GM19240 (cell line): ENCODE measurements around the gene PTPRQ.

ENCODE experiments used
- DNase-seq: peaks from one replicate; pipeline ENCODE4 v3.0.0; 2011; ENCODE audit warnings: low spot score; ENCODE audit not compliant: insufficient read length

Gene PTPRQ

DNA sequence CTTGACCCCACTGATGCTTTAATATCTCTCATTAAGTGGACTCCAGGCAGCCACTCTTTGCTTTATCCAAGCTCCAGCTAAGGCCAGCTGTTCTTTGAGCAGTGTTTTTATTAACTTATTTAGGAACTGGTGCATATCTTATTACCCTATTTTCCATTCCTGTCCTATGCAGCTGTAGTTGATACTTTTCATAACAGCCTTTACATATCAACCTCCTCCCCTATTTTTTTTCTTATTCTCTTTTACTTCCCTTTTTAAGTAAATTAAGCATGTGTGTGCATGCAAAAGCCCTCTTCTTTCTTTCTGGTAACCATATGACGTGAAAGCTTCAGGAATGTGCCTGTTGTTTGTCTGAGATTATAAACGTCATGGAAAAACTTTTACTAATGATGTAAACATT lies 121.2 kb downstream of the PTPRQ start:
- DNase-seq, result no peak

DNA sequence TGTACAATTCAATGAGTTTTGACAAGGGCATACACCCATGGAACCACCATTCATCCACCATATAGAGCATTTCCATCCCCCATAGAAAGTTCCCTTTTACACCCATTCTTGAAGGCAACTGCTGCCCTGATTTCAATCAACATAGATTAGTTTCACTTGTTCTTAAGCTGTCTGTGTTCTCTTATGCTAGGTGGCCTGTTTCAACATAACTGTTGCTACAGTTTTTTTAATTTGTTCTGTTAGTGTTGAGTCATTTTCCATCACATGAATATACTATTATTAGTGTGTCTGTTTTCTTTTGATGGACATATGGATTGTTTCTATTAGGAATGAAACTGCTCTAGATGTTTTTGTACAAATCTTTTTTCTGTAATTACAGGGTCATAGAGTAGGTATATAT lies 123.4 kb downstream of the PTPRQ start:
- DNase-seq, result no peak

DNA sequence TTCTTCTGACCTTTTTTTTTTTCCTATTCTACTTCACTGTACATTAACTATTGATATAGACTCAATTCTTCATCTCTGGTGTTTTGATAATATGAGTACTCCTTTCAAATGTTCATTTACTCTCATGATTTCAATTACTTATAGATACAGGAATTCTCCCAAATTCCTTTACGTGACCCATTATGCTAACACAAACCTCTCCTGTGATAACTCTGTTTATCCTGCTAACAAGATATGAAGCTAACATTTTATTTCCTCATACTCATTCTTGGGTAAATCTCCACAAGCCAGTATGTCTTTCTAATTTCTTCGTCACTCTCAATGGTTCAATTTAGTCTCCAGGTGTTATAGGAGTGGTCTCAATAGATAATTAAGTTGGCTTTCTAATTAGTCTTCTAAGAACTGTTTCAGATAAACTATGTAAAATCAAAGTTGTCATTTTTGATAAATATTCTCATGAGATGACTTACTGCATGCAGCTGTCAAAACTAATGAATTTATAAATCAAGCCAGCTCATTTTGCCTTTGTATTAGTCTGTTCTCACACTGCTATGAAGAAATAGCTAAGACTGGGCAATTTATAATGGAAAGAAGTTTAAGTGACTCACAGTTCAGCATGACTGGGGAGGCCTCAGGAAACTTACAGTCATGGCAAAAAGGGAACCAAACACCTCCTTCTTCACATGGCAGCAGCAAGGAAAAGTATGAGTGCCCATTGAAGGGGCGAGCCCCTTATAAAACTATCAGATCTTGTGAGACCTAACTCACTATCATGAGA lies 132.8 kb downstream of the PTPRQ start:
- DNase-seq, result no peak

DNA sequence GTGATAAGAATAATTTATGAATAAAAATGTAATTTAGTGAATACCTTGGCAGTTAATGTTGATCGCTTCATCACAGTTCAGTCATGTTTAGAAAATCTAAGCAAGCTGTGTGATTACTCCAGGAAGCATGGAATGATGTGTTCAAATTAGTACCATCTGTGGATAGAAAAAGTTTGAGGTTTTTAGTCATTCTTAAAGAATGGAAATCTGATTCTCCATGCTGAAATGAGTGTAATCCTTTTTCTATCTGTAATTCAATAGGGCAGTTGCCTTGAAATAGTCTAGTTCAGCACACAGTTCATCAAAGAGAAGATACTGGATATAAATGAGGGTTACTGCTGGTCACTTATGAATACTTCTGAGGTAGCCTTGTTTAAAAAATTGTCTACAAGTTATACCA lies 136.2 kb downstream of the PTPRQ start:
- no peak for DNase-seq

DNA sequence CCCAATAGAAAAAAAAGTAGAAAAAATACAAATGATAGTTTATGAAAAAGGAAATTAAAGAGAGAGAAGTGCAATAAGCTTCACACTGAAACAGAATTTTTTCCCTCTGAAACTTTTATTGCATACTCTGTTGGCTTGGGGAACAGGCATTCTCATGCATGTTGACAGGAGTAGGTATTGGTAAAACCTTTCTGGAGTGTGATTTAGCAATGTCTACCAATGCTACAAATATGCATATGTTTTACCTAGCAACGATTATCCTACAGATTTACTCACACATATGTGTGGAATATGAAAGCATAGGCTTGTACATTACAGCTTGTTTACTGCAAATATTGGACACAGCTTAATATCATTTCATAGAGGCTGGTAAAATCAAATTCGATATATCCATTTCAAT lies 137.7 kb downstream of the PTPRQ start:
- DNase-seq, result no peak

DNA sequence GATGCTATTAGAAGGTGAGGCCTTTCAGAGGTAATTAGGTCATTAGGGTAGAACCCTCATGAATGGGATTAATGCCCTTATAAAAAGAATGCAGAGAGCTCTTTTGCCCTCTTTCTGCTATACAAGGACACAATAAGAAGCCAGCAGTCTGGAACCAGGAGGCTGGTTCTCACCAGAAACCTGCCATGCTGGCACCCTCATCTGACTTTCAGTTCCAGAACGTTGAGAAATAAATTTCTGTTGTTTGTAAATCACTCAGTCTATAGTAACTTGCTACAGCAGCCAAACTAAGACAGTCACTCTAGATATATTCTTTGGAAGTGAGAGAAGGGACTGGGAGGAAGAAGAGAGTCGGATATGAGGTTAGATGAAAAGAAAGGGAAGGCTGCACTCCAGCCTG lies 138.4 kb downstream of the PTPRQ start:
- no peak for DNase-seq

DNA sequence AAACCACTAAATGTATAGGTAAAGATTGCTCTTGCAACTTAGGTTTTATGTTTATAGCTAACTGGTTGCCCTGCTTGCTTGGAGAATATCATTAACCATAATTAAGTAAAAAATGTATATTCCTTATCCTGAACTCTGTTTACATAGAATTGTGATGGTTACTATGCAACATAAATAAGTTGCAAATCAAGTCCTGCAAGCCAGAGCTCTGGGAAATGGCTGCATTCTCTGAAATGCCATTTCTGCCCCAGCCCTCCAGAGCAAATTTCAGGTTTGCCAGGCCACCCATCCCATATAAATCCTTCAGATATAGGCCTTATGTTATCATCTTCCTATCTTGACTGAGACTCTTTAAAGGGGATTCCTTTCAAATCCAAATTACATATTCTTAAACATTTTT lies 145.0 kb downstream of the PTPRQ start:
- no peak for DNase-seq

DNA sequence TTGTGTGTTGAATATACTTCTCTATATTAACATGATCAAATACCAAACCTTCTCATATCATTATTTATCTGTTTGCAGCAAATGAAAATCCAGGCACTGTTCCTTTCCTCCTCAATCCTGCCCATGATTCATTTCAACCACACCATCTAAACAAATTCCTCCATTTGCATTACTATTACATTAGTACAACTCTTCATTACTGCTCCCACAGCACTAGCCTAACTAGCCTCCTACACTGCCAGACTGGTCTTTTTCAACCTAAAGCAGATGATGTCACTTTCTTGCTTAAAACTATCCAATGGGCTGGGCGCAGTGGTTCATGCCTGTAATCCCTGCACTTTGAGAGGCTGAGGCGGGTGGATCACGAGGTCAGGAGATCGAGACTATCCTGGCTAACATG lies 146.1 kb downstream of the PTPRQ start:
- no peak for DNase-seq

DNA sequence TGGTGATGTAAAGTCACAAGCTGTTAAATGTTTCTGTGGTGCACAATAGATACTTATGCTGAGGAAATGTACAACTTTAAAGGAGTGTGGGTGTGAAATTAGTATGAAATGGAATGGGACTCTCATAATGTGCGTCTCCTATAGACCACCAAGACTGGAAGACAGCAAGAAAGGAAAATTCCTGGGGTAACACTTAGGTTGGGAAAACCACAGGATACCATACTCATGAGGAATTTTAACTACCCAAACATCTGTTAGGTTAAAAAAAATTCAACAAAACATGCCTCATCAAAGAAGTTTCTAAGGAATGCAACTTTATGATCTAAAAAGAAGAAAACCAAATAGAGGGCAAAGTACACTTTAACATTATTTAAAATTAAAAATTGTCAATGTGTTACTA lies 149.7 kb downstream of the PTPRQ start:
- no peak for DNase-seq

DNA sequence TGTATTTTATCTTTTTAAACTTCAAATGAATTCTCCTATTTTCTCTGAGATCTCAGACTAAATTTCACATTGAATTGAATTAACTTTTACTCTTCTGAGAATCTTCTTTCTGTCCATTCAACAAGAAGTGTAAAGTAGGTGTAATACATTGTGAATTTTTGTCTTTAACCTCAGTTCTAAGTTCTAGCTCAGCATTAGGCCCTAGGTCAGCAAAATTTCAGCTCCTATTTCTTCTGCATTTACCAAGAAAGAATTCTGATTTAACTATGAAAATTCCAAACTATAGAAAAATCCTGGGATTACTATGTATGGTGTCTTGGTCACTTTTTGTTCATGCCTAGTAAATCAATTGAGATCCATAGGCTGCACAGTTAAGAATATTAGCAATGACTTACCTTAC lies 152.5 kb downstream of the PTPRQ start:
- DNase-seq, result no peak

DNA sequence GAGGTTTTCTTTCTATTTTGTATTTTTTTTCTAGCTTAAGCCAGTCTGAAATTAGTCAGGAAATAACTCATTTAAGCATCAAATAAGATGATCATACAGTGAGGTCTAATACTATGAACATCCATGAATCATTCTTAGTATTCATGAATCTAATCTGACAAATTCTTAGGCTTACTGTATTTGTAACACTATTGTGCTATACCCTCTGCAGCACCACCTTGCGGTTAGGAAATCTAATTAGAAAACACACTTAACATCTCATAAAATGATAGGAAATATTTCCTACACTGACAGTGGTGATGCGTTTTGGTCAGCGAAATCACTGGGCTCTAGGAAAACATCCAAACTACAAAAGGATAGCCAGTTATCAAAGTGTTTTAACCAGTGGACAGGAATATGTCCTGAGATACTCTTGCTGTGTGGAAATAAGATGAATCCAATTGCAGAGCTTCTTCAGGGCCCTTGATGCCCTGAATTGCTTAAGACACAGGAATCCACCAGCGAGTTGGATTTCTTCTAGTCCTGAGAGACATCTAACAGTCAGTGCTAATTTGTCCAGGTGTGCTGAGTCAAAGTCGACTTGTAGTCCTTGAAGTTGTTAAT lies 154.1 kb downstream of the PTPRQ start:
- no peak for DNase-seq

DNA sequence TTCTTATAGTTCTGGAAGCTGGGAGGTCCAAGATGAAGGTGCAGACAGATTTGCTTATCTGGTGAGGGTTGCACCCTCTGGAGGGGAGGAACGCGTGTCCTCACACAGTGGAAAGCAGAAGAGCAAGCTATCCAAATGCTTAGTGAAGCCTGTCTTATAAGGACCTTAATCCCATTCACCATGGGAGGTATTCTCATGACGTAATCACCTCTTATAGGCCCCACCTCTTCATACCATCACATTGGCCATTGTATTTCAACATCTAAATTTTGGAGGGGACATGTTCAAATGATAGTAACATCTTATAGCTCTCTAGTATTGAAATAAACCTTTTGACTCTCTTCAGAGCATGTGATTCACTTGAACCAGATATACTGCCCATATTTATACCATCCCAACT lies 158.4 kb downstream of the PTPRQ start:
- no peak for DNase-seq

DNA sequence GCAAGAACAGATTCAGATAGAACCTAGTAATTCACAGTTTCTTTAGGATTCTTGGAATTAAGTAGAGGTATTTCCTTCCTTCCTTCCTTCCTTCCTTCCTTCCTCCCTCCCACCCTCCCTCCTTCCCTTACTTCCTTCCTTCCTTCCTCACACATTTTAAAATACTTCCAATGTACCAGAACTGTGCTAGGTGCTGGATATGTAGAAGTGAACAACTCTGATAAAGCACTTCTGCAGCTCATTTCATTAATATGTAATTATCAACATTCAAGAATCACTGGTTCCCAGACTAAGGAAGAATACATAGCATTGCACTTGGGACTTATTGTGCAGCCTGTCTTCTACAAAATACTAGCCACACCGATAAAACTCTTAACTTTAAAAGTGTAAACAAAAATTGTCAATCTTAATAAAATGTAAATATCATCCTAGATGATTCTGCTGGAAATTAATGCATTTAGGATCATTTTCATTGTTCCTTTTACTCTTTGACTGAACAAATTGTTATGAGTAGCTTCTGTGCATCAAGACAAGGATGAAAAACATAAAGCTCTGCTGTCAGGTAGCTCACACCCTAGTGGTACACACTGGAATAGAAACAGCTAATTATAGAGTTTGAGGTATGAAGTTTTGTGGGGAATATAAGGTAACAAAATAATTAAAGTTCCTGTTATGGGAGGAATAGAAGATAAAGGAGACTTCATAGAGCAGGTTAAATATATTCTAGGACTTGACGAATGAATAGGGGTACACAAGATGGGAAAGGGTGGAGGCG lies 163.5 kb downstream of the PTPRQ start:
- DNase-seq, result no peak

DNA sequence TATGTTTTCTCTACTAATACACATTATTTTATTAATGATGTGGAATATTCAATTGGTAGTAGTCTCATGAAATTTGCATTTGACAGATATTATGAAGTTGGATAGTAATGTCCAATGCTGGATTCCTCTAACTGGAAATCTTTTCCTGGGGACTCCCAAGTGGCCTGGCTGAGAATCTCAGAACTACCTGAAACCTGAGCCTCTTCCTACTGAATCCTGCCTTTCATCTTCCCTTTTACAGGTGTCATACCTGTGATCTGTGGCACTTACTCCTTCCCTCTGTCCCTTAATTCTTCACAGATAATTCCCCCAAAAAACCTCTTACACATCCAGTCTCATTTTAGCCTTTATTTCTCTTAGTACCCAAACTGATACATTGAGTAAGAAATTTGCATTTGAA lies 173.7 kb downstream of the PTPRQ start:
- DNase-seq, result no peak

DNA sequence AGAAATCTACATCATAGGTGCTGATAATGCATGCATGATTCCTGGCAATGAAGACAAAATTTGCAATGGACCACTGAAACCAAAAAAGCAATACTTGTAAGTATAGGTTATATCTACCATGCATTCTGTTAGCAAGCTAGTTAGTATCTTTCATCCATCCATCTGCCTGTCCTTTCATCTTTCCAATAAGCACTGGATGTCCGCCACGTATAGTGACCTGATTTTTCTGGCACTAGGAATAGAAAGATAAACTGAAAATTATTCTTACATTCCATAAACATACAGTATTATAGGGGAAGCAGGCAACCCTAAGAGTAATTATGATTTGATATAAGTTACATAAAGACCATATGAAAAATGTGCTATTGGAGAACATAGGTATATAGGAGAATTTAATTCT lies 176.2 kb downstream of the PTPRQ start:
- no peak for DNase-seq

DNA sequence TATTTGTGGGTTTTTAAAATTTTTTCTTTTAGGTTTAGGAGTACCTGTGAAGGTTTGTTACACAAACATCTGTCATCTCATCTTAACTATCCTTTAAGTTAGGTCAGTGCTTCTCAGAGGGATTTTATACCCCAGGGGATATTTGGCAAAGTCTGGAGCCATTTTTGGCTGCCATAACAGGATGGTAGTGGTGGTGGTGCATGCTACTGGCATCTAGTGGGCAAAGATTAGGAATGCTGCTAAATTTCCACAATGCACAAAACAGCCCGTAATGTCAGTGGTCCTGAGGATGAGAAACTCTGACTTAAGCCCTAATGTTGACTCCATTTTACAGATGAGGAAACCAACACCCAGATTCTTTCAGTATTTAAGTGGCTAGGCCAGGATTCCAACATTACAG lies 178.2 kb downstream of the PTPRQ start:
- no peak for DNase-seq

DNA sequence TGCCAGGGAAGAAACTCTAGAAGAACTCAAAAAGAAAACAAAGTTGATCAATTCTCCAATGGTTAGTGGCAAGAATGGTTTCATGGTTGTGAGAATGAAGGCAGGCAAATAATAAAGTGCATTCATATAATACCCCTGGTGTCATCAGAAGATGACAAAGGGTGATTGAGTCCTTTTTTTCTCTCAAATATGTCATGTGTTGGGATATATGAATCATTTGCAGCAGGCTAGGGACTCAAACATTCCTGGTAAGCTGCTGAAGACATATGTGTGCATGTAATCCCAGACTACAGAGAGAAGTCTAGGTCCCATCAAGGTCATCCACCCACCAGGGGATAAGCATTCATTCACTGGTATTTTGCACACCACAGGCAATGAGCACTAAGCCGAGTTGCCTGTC lies 181.0 kb downstream of the PTPRQ start:
- no peak for DNase-seq

DNA sequence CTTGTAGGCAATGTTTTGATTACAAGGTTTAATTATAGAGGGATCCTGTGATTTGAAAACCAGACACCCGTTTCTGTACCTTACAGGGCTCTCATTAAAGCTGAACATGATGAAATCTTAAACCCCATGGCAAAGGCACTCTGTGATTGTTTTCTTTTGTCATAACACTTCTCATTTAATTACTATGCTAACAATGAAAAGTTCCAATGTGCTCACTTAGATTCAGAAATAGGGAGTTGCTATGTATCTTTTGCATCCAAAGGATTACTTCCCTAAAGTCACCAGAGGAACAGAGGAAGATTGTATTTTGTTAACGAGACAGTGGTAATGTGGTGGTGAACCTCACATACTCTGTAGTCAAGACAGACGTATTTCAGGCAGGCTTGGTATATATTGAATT lies 181.9 kb downstream of the PTPRQ start:
- no peak for DNase-seq

DNA sequence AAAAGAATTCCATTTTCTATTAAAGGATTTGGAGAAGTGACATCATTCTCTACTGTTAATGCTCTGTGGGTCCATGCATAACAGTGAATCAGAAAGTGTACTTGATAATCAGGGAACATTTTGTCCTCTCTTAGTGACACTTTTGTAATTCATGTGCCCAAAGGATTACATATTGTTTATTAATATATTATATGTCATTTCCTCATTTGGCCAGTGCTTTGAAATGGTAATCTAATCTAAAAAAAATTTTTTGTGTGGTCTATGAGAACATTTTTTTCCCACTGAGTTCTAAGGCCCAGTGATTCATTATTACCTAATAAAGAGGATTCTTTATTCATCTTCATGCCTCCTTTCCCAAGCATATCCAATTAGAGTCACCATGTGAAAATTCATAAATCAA lies 183.7 kb downstream of the PTPRQ start:
- DNase-seq, result no peak

DNA sequence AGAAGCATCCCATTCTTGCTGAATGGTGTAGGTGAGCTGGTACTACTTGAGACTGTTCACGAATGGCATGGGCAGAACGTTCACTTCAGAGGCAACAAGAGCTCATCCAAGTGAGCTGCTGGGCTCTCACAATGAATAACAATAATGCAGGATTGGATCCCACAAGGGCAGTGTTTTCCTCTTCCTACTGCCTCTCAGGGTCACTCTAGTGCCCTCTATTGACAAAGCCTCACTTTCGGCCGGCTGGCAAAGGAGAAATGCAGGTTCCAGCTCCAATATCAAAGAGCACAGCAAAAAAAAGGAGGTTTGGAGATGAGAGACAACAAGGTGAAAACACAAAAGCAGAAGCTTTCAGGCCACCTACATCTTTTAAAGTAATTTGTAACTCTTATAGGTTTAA lies 188.8 kb downstream of the PTPRQ start:
- DNase-seq, result no peak

DNA sequence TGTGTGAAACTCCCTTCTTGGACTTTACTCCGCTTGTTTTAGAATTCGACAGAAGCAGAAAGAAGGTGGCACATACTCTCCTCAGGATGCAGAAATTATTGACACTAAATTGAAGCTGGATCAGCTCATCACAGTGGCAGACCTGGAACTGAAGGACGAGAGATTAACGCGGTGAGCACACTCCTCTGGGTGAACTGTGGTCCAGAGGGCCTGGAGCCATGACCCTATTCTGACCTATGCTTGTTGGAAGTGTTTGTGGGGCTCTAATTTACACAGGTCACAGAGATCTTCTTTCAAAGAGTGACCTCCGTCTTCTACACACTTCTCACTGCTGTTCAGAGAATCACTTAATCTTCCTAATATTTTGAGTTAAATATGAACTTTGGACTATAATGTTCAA lies 190.9 kb downstream of the PTPRQ start:
- no peak for DNase-seq

DNA sequence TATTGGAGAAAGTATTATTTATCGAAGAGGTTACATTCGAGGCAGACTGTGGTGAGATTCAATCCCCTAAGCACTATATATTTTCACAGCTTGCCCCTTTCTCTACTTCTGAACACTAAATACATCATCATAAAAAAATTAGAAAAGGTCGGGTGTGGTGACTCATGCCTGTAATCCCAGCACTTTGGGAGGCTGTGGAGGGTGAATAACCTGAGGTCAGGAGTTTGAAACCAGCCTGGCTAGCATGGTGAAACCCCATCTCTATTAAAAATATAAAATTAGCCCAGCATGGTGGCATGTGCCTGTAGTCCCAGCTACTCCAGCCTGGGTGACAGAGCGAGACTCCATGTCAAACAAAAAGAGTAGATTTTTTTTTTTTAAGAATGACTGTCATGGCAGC lies 192.8 kb downstream of the PTPRQ start:
- DNase-seq, result no peak

DNA sequence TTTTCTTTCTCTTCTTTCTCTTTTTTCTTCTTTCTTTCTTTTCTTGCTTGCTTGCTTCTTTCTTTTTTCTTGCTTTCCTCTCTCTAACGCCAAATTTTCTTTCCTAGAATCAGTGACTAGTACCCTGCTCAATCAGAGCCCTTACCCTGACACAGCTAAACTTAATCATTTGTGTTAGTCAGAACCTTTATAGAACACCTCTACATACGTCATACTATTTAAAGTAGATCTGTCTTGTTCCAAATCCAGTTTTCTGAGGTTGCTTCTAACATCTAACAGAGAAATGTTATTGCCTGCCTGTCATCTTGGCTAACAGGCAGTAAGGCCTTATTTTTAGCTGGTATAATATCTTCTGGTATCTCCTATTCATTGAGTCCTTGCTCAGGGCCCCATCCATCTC lies 197.9 kb downstream of the PTPRQ start:
- no peak for DNase-seq
